A673 (cell line): Measurements from ENCODE around the gene OR56B1. TPM values are rescaled to one million over a fixed set of nuclear protein-coding genes. Genes with fewer than 3 reads are reported as not detected.

Experiments
- BruUV-seq: library from RNA; stranded (reverse); fragments of 400-500 nt; replicated peaks from 2 replicates; lab custom pipeline; 2021; lab: Mats Ljungman, UMichigan
- CTCF ChIA-PET: fragments of 300-600 bp; sonication (Branson Sonifier 250); formaldehyde crosslinking; loops from one replicate; lab custom pipeline; 2022; ENCODE audit warnings: antibody characterized with exemption; lab: Charles Lee
- POLR2A ChIA-PET: fragments of 300-600 bp; sonication (Branson Sonifier 250); formaldehyde crosslinking; loops from one replicate; lab custom pipeline; 2022; ENCODE audit warnings: antibody characterized with exemption; ENCODE audit not compliant: low non-redundant PET; lab: Charles Lee
- DNase-seq: peaks from one replicate; pipeline ENCODE4 v3.0.0-alpha.2; 2015; ENCODE audit warnings: low spot score
- H3K27ac ChIP-seq: fragments of 200-600 bp; sonication (generic); 2 replicates; pipeline ENCODE4 v1.5.1; 2016; ENCODE audit warnings: mixed run types, low read depth, mild to moderate bottlenecking, mixed read lengths, antibody characterized with exemption, low read length; ENCODE audit not compliant: poor library complexity, severe bottlenecking
- H3K27me3 ChIP-seq: fragments of 200-600 bp; sonication (generic); replicated peaks from 2 replicates; pipeline ENCODE4 v1.6.1; 2017; ENCODE audit warnings: mixed run types, low read depth, mild to moderate bottlenecking, mixed read lengths, antibody characterized with exemption, low read length; ENCODE audit not compliant: insufficient read depth, poor library complexity
- H3K36me3 ChIP-seq: fragments of 200-600 bp; sonication (generic); 2 replicates; pipeline ENCODE4 v1.6.1; 2016; ENCODE audit warnings: mixed run types, mild to moderate bottlenecking, mixed read lengths, antibody characterized with exemption, low read length; ENCODE audit not compliant: insufficient read depth, poor library complexity, severe bottlenecking
- H3K4me1 ChIP-seq: fragments of 200-600 bp; sonication (generic); 2 replicates; pipeline ENCODE4 v1.6.1; 2017; ENCODE audit warnings: mixed run types, mild to moderate bottlenecking, mixed read lengths, antibody characterized with exemption, low read length; ENCODE audit not compliant: insufficient read depth, poor library complexity, severe bottlenecking
- H3K4me3 ChIP-seq: fragments of 200-600 bp; sonication (generic); 2 replicates; pipeline ENCODE4 v1.5.1; 2016; ENCODE audit warnings: low read depth, mixed run types, mild to moderate bottlenecking, mixed read lengths, low read length; ENCODE audit not compliant: poor library complexity, severe bottlenecking
- H3K9me3 ChIP-seq: fragments of 200-600 bp; sonication (generic); 2 replicates; pipeline ENCODE4 v1.6.1; 2016; ENCODE audit warnings: mixed run types, low read depth, mild to moderate bottlenecking, mixed read lengths, antibody characterized with exemption, low read length; ENCODE audit not compliant: poor library complexity, severe bottlenecking
- CTCF ChIP-seq: fragments of 300-800, 200-600 bp; sonication (generic); conservative IDR thresholded peaks from 2 replicates; pipeline ENCODE4 v1.5.1; 2017; ENCODE audit warnings: low read depth, mild to moderate bottlenecking, antibody characterized with exemption, low read length, moderate library complexity, mixed read lengths
- EZH2 ChIP-seq: fragments of 200-600 bp; sonication (generic); IDR thresholded peaks from 2 replicates; pipeline ENCODE4 v1.6.1; 2017; ENCODE audit warnings: borderline replicate concordance, low read depth, mild to moderate bottlenecking, mixed read lengths, antibody characterized with exemption, low read length; ENCODE audit not compliant: poor library complexity, severe bottlenecking
- intact Hi-C: fragments of 100-400 bp; cut with micrococcal nuclease; formaldehyde crosslinking; loops from one replicate; pipeline ENCODE4 v1.10.0; 2022; ENCODE audit not compliant: unreplicated experiment
- total RNA-seq: library from RNA; stranded (reverse); gene quantifications from 2 replicates; pipeline ENCODE4 v1.2.3, GENCODE V29; 2021

The OR56B1 gene
- total RNA-seq, 1 experiment from 2014 or later = not detected

- BruUV-seq = no TSS peak
- H3K4me3 ChIP-seq = no peak overlapping the region
- no peaks in the 10 kb centered on the region for H3K27me3 ChIP-seq
- no peaks in the 10 kb centered on the region for H3K9me3 ChIP-seq
- TF ChIP-seq CTCF (no peak), EZH2 (no peak)
- ChIA-PET POLR2A (no interaction called here), CTCF (no interaction called here)
- H3K27ac ChIP-seq = no peak overlapping the region
- no peaks in the 10 kb centered on the region for H3K36me3 ChIP-seq
- intact Hi-C loops = no loop called here
- no peak for DNase-seq
- no peaks in the 10 kb centered on the region for H3K4me1 ChIP-seq
Measured at GRCh38 chr11:5737670-5738392, 1.6 kb downstream of the OR56B1 start.

GRCh38 chr11:5738431-5738830 lies 2.2 kb downstream of the OR56B1 start:
- CTCF ChIA-PET = no interaction called here
- Histone ChIP-seq H3K4me1 (no peaks in the 10 kb centered on the region), H3K36me3 (no peaks in the 10 kb centered on the region), H3K27ac (no peak overlapping the region), H3K9me3 (no peaks in the 10 kb centered on the region), H3K27me3 (no peaks in the 10 kb centered on the region), H3K4me3 (no peak overlapping the region)
- no peak for DNase-seq
- TF ChIP-seq CTCF = no peak
- BruUV-seq = no TSS peak
- POLR2A ChIA-PET = no interaction called here
- intact Hi-C loops = no loop called here

DNA sequence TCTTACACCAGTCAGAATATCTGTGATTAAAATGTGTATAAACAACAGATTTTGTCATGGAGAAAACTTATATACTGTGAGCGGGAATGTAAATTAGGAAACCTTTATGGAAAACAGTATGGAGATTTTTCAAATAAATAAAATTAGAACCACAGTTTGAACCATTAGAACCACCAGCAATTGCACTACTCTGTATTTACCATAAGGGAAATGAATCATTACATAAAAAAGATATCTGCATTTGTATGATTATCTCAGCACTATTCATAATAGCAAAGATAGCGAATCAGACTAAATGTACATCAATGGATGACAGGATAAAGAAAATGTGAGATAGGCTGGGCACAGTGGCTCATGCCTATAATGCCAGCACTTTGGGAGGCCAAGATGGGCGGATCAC lies 10.4 kb downstream of the OR56B1 start:
- BruUV-seq = no TSS peak
- H3K27ac ChIP-seq = no peak overlapping the region
- ChIA-PET CTCF (no interaction called here), POLR2A (no interaction called here)
- intact Hi-C loops = no loop called here
- TF ChIP-seq CTCF = no peak
- no peak for TF ChIP-seq EZH2
- H3K9me3 ChIP-seq = no peaks in the 10 kb centered on the region
- no peak overlapping the region for H3K4me3 ChIP-seq
- no peaks in the 10 kb centered on the region for H3K36me3 ChIP-seq
- H3K4me1 ChIP-seq = no peaks in the 10 kb centered on the region
- no peak for DNase-seq
- no peaks in the 10 kb centered on the region for H3K27me3 ChIP-seq
